DMS79 treated with DMSO at 0.1 percent for 48 hours (cell line): ENCODE results near the gene ERICH4.
"Not testable (repeated sequence)": the region's sequence is repeated elsewhere in the genome, so short reads cannot be mapped to it uniquely, and the experiment has no call there.

Experiments used
- DNase-seq: peaks from one replicate; lab custom pipeline; 2025; lab: John Stamatoyannopoulos, UW

ERICH4 gene

GRCh38 chr19:41435376-41435775 is 7.6 kb upstream of the ERICH4 start:
- DNase-seq: not testable (repeated sequence)

DNA sequence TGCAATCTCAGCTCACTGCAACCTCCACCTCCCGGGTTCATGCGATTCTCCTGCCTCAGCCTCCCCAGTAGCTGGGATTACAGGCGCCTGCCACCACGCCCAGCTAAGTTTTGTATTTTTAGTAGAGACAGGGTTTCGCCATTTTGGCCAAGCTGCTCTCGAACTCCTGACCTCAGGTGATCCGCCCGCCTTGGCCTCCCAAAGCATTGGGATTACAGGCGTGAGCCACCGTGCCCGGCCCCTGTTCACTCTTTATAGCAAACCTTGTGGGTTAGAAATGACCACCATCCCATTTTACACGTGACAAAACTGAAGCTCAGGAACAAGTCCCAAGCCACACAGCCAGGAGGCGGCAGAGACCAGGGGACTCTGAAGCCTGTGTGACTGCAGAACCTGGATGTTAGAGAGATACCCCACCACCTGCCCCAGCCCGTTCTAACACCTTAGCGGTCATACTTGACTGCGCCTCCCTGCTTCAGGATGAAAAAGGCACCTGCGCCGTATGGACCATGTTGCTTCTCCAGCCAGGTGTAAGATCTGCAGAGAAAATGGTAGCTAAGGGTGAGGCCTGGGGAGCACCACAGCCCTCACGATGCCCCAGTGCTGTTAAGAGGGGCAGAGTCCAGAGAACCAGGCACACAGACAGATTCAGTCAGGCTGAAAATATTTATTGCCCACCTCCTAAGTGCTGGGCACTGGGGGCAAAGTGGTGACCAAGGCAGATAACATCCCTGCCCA is 6.9 kb upstream of the ERICH4 start:
- DNase-seq: no peak

- DNase-seq: no peak
These were observed 6.3 kb upstream of the ERICH4 start for GRCh38 chr19:41436674-41436951.

- DNase-seq: no peak
These were observed 4.9 kb upstream of the ERICH4 start for GRCh38 chr19:41437944-41438574.

DNA sequence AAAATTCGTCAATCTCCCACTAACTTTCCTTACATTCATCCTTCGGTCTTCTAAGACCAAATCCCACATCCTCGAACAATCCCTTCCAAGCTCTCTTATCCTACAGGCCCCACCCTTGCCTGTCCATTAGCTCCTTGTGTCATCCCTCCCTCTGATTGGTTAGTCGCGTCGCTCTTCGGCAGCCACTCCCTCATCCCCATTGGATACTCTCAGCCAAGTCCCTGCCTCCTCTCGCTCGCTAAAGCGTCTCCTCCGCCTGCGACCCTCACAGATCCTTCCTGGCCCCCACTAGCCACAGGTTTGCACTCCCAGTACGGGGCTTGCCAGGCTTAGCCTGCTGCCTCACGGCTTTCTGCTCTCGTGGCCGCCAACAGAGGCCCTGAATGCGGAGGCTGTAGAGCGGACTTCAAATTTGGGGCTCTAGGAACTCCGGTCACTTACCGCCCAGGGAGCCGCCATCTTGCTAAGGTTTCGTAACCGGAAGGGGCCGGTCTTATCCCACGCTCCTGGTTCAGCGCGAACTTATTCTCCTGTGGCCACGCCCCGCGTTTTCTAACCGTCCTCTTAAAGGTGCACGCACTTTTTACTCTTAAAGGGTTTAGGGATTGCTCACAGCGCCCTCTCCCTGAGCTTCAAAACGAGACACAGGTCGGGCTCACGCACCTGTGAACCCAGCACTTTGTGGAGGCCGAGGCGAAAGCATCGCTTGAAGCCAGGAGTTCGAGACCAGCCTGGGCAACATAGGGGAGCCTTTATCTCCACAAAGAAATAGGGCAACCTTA is 3.3 kb upstream of the ERICH4 start, which contains the start of gene DMAC2:
Gene DMAC2 (minus strand): TSS at position 472 of the 782 bp plus-strand sequence. CDS start 13 bp downstream, at position 459.
- peak; percentile 98 for DNase-seq

DNA sequence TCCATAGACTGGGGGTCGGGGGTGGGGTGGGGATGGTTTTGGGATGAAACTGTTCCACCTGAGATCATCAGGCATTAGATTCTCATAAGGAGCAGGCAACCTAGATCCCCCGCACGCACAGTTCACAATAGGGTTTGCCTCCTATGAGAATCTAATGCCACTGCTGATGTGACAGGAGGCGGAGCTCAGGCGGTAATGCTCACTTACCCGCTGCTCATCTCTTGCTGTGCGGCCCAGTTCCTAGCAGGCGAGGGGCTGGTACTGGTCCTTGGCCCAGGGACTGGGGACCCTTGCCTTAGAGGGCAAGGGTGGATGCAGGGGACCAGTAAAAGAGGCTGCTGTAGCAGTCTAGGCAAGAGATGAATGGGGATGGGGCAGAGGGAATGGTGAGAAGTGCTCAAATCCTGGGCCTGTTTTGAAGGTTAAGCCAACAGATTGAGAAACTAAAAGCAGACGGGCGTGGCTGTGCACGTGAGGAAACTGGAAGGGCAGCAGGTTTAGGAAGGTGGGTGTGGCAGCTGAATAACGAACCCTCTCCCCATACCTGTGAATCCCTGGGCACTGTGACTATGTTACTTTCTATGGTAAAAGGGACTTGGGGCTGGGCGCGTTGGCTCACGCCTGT is 1.5 kb upstream of the ERICH4 start:
- no peak for DNase-seq

- DNase-seq: no peak
These were observed 978 bp downstream of the ERICH4 start for GRCh38 chr19:41443813-41444455.

GRCh38 chr19:41445575-41445974 is 2.6 kb downstream of the ERICH4 start:
- DNase-seq: no peak

- DNase-seq: no peak
These were observed 4.9 kb downstream of the ERICH4 start for GRCh38 chr19:41447732-41448332.

GRCh38 chr19:41449079-41449864 is 6.3 kb downstream of the ERICH4 start:
- peak; percentile 50 for DNase-seq

GRCh38 chr19:41449865-41450178 is 6.9 kb downstream of the ERICH4 start:
- DNase-seq: no peak

DNA sequence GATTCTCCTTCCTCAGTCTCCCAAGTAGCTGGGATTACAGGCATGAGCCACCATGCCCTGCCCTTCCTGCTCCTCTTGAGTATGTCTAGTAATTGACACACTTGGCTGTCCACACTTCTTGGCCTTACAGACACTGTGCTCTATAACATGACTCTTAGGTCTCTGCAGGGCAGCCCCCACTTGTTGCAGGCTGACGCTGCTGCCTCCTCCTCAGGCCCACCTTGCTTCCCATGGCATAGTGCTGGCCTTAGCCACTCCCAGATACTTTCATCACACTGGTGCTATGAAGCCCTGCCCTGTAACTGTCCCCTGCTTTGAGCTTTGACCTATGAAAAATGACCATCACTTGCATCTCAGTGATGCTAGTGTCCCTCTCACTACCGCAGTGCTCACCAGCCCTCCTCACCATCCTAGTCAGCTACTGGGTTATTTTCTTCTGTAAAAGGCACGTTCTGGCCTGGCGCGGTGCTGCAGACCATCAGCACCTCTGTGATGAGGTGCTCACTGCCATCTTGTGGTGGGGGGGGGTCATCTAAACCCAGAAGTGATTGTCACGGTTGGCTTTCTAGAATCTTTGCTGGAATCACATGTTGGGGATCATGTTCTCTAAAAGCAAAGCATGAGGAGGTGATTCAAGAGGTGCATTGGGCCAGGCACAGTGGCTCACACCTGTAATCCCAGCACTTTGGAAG is 9.8 kb downstream of the ERICH4 start:
- DNase-seq: no peak

DNA sequence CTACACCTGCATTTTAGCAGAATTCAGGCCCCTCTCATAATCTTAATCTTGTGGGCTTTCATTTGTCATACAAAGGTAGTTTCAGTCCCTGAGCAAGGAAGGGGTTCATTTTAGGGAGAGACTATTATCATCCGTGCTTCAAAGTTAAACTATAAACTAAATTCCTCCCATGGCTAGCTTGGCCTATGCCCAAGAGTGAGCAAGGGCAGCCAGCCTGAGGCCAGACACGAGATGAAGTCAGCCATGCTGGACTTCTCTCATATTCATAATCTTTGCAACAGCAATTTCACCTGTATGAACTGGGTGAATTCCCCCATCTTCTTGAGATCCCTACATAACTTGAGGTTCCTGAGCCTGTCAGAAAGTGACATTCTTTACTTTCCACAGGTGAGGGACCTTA is 13.0 kb downstream of the ERICH4 start:
- no peak for DNase-seq

- DNase-seq: no peak
These were observed 13.5 kb downstream of the ERICH4 start for GRCh38 chr19:41456342-41456918.

- no peak for DNase-seq
These were observed 14.3 kb downstream of the ERICH4 start for GRCh38 chr19:41457241-41457640.

DNA sequence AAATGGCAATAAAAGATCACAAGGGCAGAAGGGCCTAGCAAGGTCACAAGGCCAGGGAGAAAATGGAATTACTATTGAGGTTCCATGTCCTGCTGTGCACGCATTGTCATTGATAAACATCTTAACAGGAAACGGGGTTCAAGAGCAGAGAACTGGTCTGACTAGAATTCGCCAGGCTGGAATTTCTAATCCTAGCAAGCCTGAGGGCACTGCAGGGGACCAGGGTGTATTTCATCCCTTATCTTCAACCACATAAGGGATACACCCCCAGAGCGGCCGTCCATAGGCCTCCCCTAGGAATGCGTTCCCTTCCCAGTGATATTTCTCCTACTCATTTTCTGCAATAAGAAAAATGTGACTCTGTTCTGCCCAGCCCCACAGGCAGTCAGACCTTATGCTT is 19.5 kb downstream of the ERICH4 start:
- DNase-seq: no peak

GRCh38 chr19:41463257-41464256 is 20.6 kb downstream of the ERICH4 start:
- DNase-seq: not testable (repeated sequence)

DNA sequence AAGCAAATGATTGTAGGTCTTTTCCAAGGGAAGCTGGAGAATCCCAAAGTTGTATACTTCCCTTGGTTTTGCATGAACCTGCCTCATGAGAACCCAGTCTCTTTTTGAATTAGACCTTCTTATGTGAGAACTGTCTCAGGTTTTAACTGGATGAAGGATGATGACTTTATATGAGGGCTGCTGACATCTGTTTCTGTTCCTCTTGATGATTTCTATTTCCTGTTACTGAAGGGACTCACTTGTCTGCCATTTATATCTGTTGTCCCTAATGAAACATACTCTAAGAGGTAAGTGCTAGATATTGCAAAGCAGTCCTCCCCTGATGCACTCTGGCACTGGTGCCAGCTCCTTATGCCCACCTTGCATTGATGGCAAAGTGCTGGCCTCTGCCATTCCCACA is 33.6 kb downstream of the ERICH4 start:
- no peak for DNase-seq

DNA sequence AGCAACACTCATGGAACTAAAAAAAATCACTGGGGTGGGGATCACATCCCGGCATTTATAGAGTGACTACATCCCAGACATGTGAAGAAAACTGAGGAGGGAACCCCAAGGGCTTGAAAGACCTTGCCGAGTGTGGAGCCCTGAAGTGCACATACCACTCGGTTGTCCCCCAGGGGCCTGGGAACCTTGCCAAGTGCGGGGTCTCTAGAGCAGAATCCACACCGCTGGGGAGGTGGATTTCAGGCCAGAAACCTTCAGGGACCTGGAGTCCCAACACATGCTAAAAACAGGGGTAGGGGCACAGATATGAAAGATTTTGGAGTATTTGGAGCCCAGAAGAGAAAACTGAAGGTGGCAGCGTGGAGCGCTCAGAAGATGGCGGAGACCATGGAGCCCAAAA is 35.2 kb downstream of the ERICH4 start:
- no peak for DNase-seq
